HCT116 (cell line): Measurements from ENCODE around the gene HOXC13. TPM values are rescaled to one million over a fixed set of nuclear protein-coding genes. Genes with fewer than 3 reads are reported as not detected.

Experiments used
- ATAC-seq: fragments of 200-7000 bp; cut with Tn5 transposase; 2 replicates; pipeline ENCODE4 v1.9.1; 2020; ENCODE audit warnings: mild to moderate bottlenecking, moderate library complexity
- BruUV-seq: library from RNA; stranded (reverse); fragments of 400-500 nt; replicated peaks from 2 replicates; lab custom pipeline; 2021; lab: Mats Ljungman, UMichigan
- CTCF ChIA-PET: fragments of 300-600 bp; sonication (Branson Sonifier 250); formaldehyde crosslinking; loops from one replicate; lab custom pipeline; 2021; ENCODE audit warnings: antibody characterized with exemption; lab: Charles Lee
- POLR2A ChIA-PET: fragments of 300-600, 350-600 bp; sonication (Branson Sonifier 250); formaldehyde crosslinking; loops from one replicate; lab custom pipeline; 2021; ENCODE audit warnings: antibody characterized with exemption; lab: Charles Lee
- RAD21 ChIA-PET, 2 experiments: fragments of 300-600 bp; sonication (Branson Sonifier 250); formaldehyde crosslinking; loops; one replicate each; lab custom pipeline; 2023; ENCODE audit warnings: low total read pairs in 2 of 2; ENCODE audit not compliant: uncharacterized antibody in 2 of 2, unreplicated experiment in 2 of 2, low non-redundant PET in 1 of 2; lab: Charles Lee
- DNase-seq: peaks from one replicate; pipeline ENCODE4 v3.0.0-alpha.2; 2010; ENCODE audit warnings: low read depth, low spot score
- H2AFZ ChIP-seq: fragments of 200-600 bp; shearing (Covaris generic), sonication (generic); 2 replicates; pipeline ENCODE4 v1.6.1; 2017; ENCODE audit warnings: low read depth, mixed run types, mixed read lengths, antibody characterized with exemption, low read length; ENCODE audit not compliant: poor library complexity, severe bottlenecking
- H3K27ac ChIP-seq: 2 replicates; pipeline ENCODE4 v1.5.1; 2012; ENCODE audit warnings: low read depth, low read length
- H3K27me3 ChIP-seq: fragments of 200-600 bp; sonication (generic); 2 replicates; pipeline ENCODE4 v1.6.1; 2016; ENCODE audit warnings: mixed run types, low read length, mixed read lengths; ENCODE audit not compliant: insufficient read depth
- H3K36me3 ChIP-seq, 2 experiments: fragments of 200-500 bp in 1 of 2; fragments of 200-600 bp in 1 of 2; sonication (Bioruptor generic) in 1 of 2; sonication (generic) in 1 of 2; 2 replicates each; pipeline versions ENCODE4 v1.5.1 to v1.6.1; 2014 to 2016; ENCODE audit warnings: low read length in 2 of 2, inconsistent platforms in 1 of 2, mixed read lengths in 1 of 2, mixed run types in 1 of 2; ENCODE audit not compliant: insufficient read depth in 2 of 2, control insufficient read depth in 1 of 2
- H3K4me1 ChIP-seq, 2 experiments: fragments of 200-600 bp in 1 of 2; sonication (generic) in 1 of 2; 2 replicates each; pipeline versions ENCODE4 v1.5.1 to v1.6.1; 2012 to 2017; ENCODE audit warnings: low read length in 2 of 2, inconsistent platforms in 1 of 2, mild to moderate bottlenecking in 1 of 2, mixed read lengths in 1 of 2, mixed run types in 1 of 2, moderate library complexity in 1 of 2; ENCODE audit not compliant: insufficient read depth in 2 of 2, control insufficient read depth in 1 of 2
- H3K4me2 ChIP-seq: fragments of 200-600 bp; sonication (generic); 2 replicates; pipeline ENCODE4 v1.6.1; 2017; ENCODE audit warnings: mixed run types, low read length, mixed read lengths
- H3K4me3 ChIP-seq, 2 experiments: fragments of 200-600 bp in 1 of 2; sonication (generic) in 1 of 2; replicated peaks in 1 of 2; 2 replicates each; pipeline ENCODE4 v1.5.1; 2011 to 2016; ENCODE audit warnings: low read length in 2 of 2, control low read depth in 1 of 2, low read depth in 1 of 2, mild to moderate bottlenecking in 1 of 2, mixed read lengths in 1 of 2, mixed run types in 1 of 2
- H3K79me2 ChIP-seq: fragments of 200-600 bp; sonication (generic); 2 replicates; pipeline ENCODE4 v1.6.1; 2017; ENCODE audit warnings: mild to moderate bottlenecking, mixed run types, low read length, moderate library complexity, mixed read lengths; ENCODE audit not compliant: insufficient read depth
- H3K9ac ChIP-seq: fragments of 200-600 bp; sonication (generic); 2 replicates; pipeline ENCODE4 v1.6.1; 2016; ENCODE audit warnings: low read length, mixed read lengths
- H3K9me2 ChIP-seq: fragments of 200-600 bp; sonication (generic), shearing (Covaris generic); 2 replicates; pipeline ENCODE4 v1.6.1; 2017; ENCODE audit warnings: mixed run types, mild to moderate bottlenecking, moderate library complexity; ENCODE audit not compliant: insufficient read depth
- H3K9me3 ChIP-seq, 2 experiments: fragments of 200-500 bp in 1 of 2; fragments of 200-600 bp in 1 of 2; sonication (Bioruptor generic) in 1 of 2; sonication (generic) in 1 of 2; 2 replicates each; pipeline ENCODE4 v1.6.1; 2014 to 2017; ENCODE audit warnings: low read length in 2 of 2, mixed read lengths in 2 of 2, inconsistent platforms in 1 of 2, low read depth in 1 of 2, mild to moderate bottlenecking in 1 of 2, mixed run types in 1 of 2, moderate library complexity in 1 of 2; ENCODE audit not compliant: control insufficient read depth in 1 of 2, insufficient read depth in 1 of 2
- H4K20me1 ChIP-seq: fragments of 200-600 bp; sonication (generic), shearing (Covaris generic); 2 replicates; pipeline ENCODE4 v1.6.1; 2017; ENCODE audit warnings: mixed run types, mild to moderate bottlenecking, moderate library complexity; ENCODE audit not compliant: insufficient read depth
- CBX3 ChIP-seq: IDR thresholded peaks from 2 replicates; pipeline ENCODE4 v1.6.1; 2012; ENCODE audit warnings: low read depth
- CEBPB ChIP-seq: IDR thresholded peaks from 2 replicates; pipeline ENCODE4 v1.6.1; 2012; ENCODE audit warnings: low read depth
- EGR1 ChIP-seq: IDR thresholded peaks from 2 replicates; pipeline ENCODE4 v1.6.1; 2012; ENCODE audit warnings: low read depth
- ELF1 ChIP-seq: IDR thresholded peaks from 2 replicates; pipeline ENCODE4 v1.6.1; 2012; ENCODE audit warnings: low read depth, borderline replicate concordance
- EZH2 ChIP-seq: fragments of 200-600 bp; sonication (generic); IDR thresholded peaks from 2 replicates; pipeline ENCODE4 v1.6.1; 2017; ENCODE audit warnings: antibody characterized with exemption, mixed run types
- EZH2phosphoT487 ChIP-seq: fragments of 200-600 bp; IDR thresholded peaks from 2 replicates; pipeline ENCODE4 v1.6.1; 2018; ENCODE audit warnings: antibody characterized with exemption, borderline replicate concordance
- JUND ChIP-seq: IDR thresholded peaks from 2 replicates; pipeline ENCODE4 v1.6.1; 2012
- POLR2A ChIP-seq: IDR thresholded peaks from 2 replicates; pipeline ENCODE4 v1.7.0; 2011; ENCODE audit warnings: borderline replicate concordance; ENCODE audit not compliant: insufficient read depth, insufficient read length; ENCODE audit errors: extremely low read depth
- POLR2AphosphoS5 ChIP-seq: IDR thresholded peaks from 2 replicates; pipeline ENCODE4 v1.6.1; 2011; ENCODE audit warnings: mild to moderate bottlenecking, low read depth, low read length, moderate library complexity
- RAD21 ChIP-seq: IDR thresholded peaks from 2 replicates; pipeline ENCODE4 v1.6.1; 2012; ENCODE audit warnings: low read depth, mild to moderate bottlenecking
- SP1 ChIP-seq: IDR thresholded peaks from 2 replicates; pipeline ENCODE4 v1.6.1; 2012; ENCODE audit warnings: low read depth
- SRF ChIP-seq: IDR thresholded peaks from 2 replicates; pipeline ENCODE4 v1.6.1; 2012; ENCODE audit warnings: low read depth
- TCF7L2 ChIP-seq: IDR thresholded peaks from 2 replicates; pipeline ENCODE4 v1.7.0; 2011; ENCODE audit warnings: borderline replicate concordance, inconsistent platforms; ENCODE audit not compliant: insufficient read depth, insufficient read length; ENCODE audit errors: extremely low read depth
- YY1 ChIP-seq: IDR thresholded peaks from 2 replicates; pipeline ENCODE4 v1.6.1; 2011; ENCODE audit warnings: low read length, low read depth, moderate library complexity, mild to moderate bottlenecking; ENCODE audit not compliant: insufficient replicate concordance; ENCODE audit errors: extremely low read depth
- ZNF274 ChIP-seq: fragments of 200-500 bp; sonication (Bioruptor generic); IDR thresholded peaks from 2 replicates; pipeline ENCODE4 v1.6.1; 2014; ENCODE audit warnings: mild to moderate bottlenecking, low read depth, low read length, inconsistent platforms
- intact Hi-C: fragments of 100-400 bp; cut with micrococcal nuclease; formaldehyde crosslinking; loops from 2 replicates; pipeline ENCODE4 v1.10.0; 2022
- total RNA-seq: library from RNA; stranded (reverse); gene quantifications from one replicate; pipeline ENCODE4 v1.2.1, GENCODE V29; 2021; ENCODE audit not compliant: unreplicated experiment
- TF ChIP-seq, protein P1 (sequence below): IDR thresholded peaks from 2 replicates; pipeline ENCODE4 v1.6.1; 2012
- TF ChIP-seq, protein P2 (sequence below): IDR thresholded peaks from 2 replicates; pipeline ENCODE4 v1.6.1; 2012
- TF ChIP-seq, protein P3 (sequence below), 3 experiments: fragments of 200-600 bp in 1 of 3; sonication (generic) in 1 of 3; IDR thresholded peaks in 2 of 3; conservative IDR thresholded peaks in 1 of 3; 2 replicates each; pipeline ENCODE4 v1.5.1; 2012 to 2017; ENCODE audit warnings: low read depth in 2 of 3, low read length in 2 of 3, antibody characterized with exemption in 1 of 3, borderline replicate concordance in 1 of 3, control low read depth in 1 of 3, mild to moderate bottlenecking in 1 of 3, mixed read lengths in 1 of 3, mixed run types in 1 of 3, moderate library complexity in 1 of 3; ENCODE audit not compliant: insufficient read depth in 1 of 3

The HOXC13 gene
- total RNA-seq, 1 experiment from 2014 or later: 3.8 TPM

DNA sequence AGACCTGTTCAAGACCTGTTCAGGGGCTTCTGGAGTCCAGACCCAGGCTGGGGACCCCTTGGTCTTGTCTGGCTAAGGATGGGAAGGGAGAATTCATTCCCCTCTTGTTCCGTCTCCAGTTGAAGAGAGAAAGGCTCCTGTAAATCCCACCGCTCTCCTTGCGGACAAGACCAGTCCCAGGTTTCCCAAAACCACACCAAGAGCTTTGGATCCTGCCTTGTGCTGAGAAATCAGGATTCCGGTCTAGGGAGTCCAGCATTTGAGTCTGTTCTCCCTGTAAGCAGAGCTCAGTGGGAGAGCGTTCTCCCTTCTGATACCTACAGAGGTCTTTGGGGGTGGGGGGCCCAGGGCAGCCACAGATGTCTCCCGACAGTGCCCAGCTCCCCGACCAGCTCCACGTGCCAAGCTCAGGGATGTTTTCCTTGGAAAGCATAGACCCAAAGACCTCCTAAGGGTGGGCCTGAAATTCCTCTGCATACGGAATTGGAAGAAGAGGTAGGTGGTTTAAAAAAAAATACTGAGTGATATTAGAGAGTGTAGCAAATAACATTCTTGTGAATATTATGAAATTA is 1.9 kb downstream of the HOXC13 start:
- H3K4me2 ChIP-seq: no peak overlapping the region
- ChIA-PET POLR2A (no interaction called here), CTCF (no interaction called here), RAD21 (interaction anchor here in 1 of 2 experiments (1.0 kb wide), 1 partner anchor 115 kb away, joined by 3 read pairs; no protein-coding TSS in a partner anchor)
- intact Hi-C loops: no loop called here
- BruUV-seq: TSS peak; percentile 43
- TF ChIP-seq CBX3: no peak
- no peak for TF ChIP-seq EZH2phosphoT487
- TF ChIP-seq TCF7L2: no peak
- no peak for TF ChIP-seq POLR2AphosphoS5
- H3K4me3 ChIP-seq: no peak overlapping the region
- DNase-seq: no peak
- no peaks in the 10 kb centered on the region for H3K27me3 ChIP-seq
- no peaks in the 10 kb centered on the region for H3K79me2 ChIP-seq
- no peaks in the 10 kb centered on the region for H4K20me1 ChIP-seq
- no peak overlapping the region for H3K27ac ChIP-seq
- H3K4me1 ChIP-seq: peaks cover 8 to 15% of the 10 kb centered on the region in 2 experiments; a peak in 3 of 4 replicates
- H3K36me3 ChIP-seq: no peaks in the 10 kb centered on the region
- H3K9me3 ChIP-seq: no peaks in the 10 kb centered on the region
- H3K9me2 ChIP-seq: no peaks in the 10 kb centered on the region
- no peak for ATAC-seq
- H3K9ac ChIP-seq: no peak overlapping the region
- H2AFZ ChIP-seq: no peak overlapping the region

DNA sequence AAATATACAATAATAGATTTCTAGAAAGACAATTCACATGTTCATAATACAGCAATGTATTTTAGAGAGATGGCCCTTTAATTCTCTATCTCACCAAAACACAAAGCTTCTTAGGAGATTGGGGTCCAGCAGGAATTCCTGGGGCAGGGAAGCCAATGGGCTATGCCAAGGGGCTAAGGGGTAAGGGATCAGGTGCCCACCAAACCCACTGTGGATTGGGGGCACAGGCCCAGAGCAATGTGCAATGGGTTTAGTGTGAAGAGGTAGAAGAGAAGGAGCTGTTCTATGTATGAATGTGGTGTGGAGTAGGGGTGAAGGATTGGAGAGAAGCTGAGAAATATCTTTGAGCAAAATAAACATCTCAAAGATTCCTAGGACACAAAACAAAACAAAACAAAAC is 2.6 kb downstream of the HOXC13 start:
- no peak for DNase-seq
- Histone ChIP-seq H3K9me3 (no peaks in the 10 kb centered on the region), H3K9ac (no peak overlapping the region), H2AFZ (no peak overlapping the region), H3K4me1 (peaks cover 8 to 15% of the 10 kb centered on the region in 2 experiments; a peak in 3 of 4 replicates), H3K36me3 (no peaks in the 10 kb centered on the region), H3K27ac (no peak overlapping the region), H3K4me2 (no peak overlapping the region), H4K20me1 (no peaks in the 10 kb centered on the region), H3K79me2 (no peaks in the 10 kb centered on the region), H3K27me3 (no peaks in the 10 kb centered on the region), H3K4me3 (no peak overlapping the region), H3K9me2 (no peaks in the 10 kb centered on the region)
- ChIA-PET RAD21 (interaction anchor here in 1 of 2 experiments (1.0 kb wide), 1 partner anchor 116 kb away, joined by 3 read pairs; no protein-coding TSS in a partner anchor), POLR2A (no interaction called here), CTCF (no interaction called here)
- intact Hi-C loops: no loop called here
- BruUV-seq: no TSS peak
- ATAC-seq: no peak
- TF ChIP-seq JUND (no peak), POLR2A (no peak), EGR1 (no peak), CEBPB (no peak), SP1 (no peak), POLR2AphosphoS5 (no peak), ELF1 (no peak), YY1 (no peak), ZNF274 (no peak), SRF (no peak), EZH2phosphoT487 (no peak), RAD21 (no peak), EZH2 (no peak), CBX3 (no peak)
- TF ChIP-seq, protein P1, sequence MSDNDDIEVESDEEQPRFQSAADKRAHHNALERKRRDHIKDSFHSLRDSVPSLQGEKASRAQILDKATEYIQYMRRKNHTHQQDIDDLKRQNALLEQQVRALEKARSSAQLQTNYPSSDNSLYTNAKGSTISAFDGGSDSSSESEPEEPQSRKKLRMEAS: no peak
- TF ChIP-seq, protein P2, sequence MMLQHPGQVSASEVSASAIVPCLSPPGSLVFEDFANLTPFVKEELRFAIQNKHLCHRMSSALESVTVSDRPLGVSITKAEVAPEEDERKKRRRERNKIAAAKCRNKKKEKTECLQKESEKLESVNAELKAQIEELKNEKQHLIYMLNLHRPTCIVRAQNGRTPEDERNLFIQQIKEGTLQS: no peak
- TF ChIP-seq, protein P3, sequence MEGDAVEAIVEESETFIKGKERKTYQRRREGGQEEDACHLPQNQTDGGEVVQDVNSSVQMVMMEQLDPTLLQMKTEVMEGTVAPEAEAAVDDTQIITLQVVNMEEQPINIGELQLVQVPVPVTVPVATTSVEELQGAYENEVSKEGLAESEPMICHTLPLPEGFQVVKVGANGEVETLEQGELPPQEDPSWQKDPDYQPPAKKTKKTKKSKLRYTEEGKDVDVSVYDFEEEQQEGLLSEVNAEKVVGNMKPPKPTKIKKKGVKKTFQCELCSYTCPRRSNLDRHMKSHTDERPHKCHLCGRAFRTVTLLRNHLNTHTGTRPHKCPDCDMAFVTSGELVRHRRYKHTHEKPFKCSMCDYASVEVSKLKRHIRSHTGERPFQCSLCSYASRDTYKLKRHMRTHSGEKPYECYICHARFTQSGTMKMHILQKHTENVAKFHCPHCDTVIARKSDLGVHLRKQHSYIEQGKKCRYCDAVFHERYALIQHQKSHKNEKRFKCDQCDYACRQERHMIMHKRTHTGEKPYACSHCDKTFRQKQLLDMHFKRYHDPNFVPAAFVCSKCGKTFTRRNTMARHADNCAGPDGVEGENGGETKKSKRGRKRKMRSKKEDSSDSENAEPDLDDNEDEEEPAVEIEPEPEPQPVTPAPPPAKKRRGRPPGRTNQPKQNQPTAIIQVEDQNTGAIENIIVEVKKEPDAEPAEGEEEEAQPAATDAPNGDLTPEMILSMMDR (IDR thresholded peaks at IDR 0.05 in 2 of 3, conservative IDR thresholded peaks at IDR 0.05 in 1 of 3; ENCODE audit: borderline replicate concordance in 1 of 3, insufficient read depth in 1 of 3, low read depth in 2 of 3, low read length in 2 of 3): no peak
